GM15510 (cell line): Measurements from ENCODE around the gene FEZF1.

Experiments used
- POLR2A ChIP-seq: IDR thresholded peaks from 3 replicates; pipeline ENCODE4 v1.6.1; 2011; ENCODE audit warnings: borderline replicate concordance; ENCODE audit not compliant: insufficient read length; ENCODE audit errors: extremely low read depth

Gene FEZF1

DNA sequence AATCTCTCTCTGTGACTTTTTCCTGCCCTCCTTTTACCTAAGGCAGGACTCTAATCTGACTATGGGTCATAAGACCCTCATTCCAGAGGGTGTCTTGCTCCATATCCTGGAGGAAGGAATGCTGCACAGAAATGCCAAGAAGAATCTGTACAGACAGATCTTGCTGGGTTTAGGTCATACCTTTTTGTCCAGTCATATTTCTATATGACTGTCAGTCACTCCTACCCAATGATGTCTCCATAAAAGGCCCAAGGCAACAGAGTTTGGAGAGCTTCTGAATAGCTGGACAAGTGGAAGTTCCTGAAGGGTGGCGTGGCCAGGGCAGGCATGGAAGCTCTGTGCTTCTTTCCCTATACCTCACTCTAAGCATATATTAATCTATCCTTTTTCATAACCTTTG lies 47.5 kb downstream of the FEZF1 start:
- no peak for TF ChIP-seq POLR2A

DNA sequence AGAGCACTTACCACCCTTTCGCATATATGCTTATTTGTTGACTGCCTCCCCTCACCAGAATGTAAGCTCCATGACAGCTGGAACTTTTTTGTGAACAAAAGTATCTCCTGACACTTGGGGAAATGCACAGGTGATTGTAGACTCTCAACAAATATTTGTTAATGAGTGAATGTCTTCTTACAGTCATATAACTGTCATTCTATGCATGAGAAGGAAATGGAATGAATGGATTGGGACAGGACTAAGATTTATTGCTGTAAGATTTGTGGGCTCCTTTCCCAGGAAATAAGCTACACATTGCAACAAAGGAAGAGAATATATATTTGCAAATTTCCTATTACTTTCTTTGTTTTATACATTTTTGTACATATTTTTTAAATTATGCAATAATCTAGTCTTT lies 48.5 kb downstream of the FEZF1 start:
- TF ChIP-seq POLR2A: no peak

DNA sequence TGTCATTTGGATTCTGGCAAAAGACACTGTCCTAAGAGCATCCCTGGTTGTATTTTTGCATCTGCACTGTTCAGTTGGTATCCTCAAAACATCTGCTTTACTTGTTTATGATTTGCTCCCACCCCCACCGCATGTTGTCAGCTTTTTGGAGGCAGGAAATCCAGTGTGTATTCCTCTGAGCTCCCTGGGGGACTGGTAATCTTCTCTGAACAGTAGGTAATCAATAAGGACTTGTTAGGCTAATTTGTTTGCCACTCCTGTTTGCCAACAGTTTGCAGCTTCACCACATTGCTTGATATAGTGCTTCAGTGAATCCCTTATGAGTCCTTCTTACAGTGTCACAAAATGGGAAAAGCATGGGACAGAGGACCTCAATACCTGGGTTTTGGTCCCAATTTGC lies 49.1 kb downstream of the FEZF1 start:
- TF ChIP-seq POLR2A: no peak
